B cell (primary cell): ENCODE results near the gene NCAPG2. TPM values are rescaled to one million over a fixed set of nuclear protein-coding genes. Genes with fewer than 3 reads are reported as not detected.

Source experiments
- ATAC-seq: fragments of 200-7000 bp; cut with Tn5 transposase; one replicate; pipeline ENCODE4 v1.10.0; 2021; ENCODE audit warnings: low read depth, mild to moderate bottlenecking, moderate number of reproducible peaks, moderate library complexity
- CTCF ChIA-PET: fragments of 350-600 bp; sonication (Branson Sonifier 250); formaldehyde crosslinking; loops from one replicate; lab custom pipeline; 2021; ENCODE audit warnings: antibody characterized with exemption, inconsistent platforms; lab: Charles Lee
- POLR2A ChIA-PET: fragments of 350-600 bp; sonication (Branson Sonifier 250); formaldehyde crosslinking; loops from one replicate; lab custom pipeline; 2021; ENCODE audit warnings: antibody characterized with exemption; lab: Charles Lee
- DNase-seq: peaks from one replicate; pipeline ENCODE4 v3.0.0; 2013
- H2AFZ ChIP-seq: 2 replicates; pipeline ENCODE4 v1.6.1; 2012; ENCODE audit warnings: mild to moderate bottlenecking, low read depth, low read length; ENCODE audit not compliant: insufficient read depth, poor library complexity, severe bottlenecking
- H3K27ac ChIP-seq, 2 donors: 1 replicate in 1 of 2; 2 replicates in 1 of 2; pipeline ENCODE4 v1.5.1; 2012 to 2013; ENCODE audit warnings: low read length in 2 of 2, mild to moderate bottlenecking in 2 of 2, moderate library complexity in 1 of 2
- H3K27me3 ChIP-seq, 4 experiments: fragments of 200-600 bp in 1 of 4; sonication (generic) in 1 of 4; replicated peaks in 1 of 4; 1 replicate in 2 of 4; 2 replicates in 2 of 4; pipeline versions ENCODE4 v1.6.1 to v1.7.0; 2013 to 2016; ENCODE audit warnings: low read length in 3 of 4, mild to moderate bottlenecking in 2 of 4, mixed read lengths in 1 of 4, moderate library complexity in 1 of 4; ENCODE audit not compliant: insufficient read depth in 4 of 4, control insufficient read depth in 3 of 4; ENCODE audit errors: control extremely low read depth in 1 of 4
- H3K36me3 ChIP-seq, 2 experiments: replicated peaks in 1 of 2; 1 replicate in 1 of 2; 2 replicates in 1 of 2; pipeline versions ENCODE4 v1.6.1 to v1.7.1; 2013; ENCODE audit warnings: low read length in 1 of 2; ENCODE audit not compliant: insufficient read depth in 2 of 2, control insufficient read depth in 1 of 2; ENCODE audit errors: control extremely low read depth in 1 of 2, extremely low read depth in 1 of 2
- H3K4me1 ChIP-seq, 2 donors: fragments of 200-600 bp in 1 of 2; sonication (generic) in 1 of 2; 1 replicate in 1 of 2; 2 replicates in 1 of 2; pipeline versions ENCODE4 v1.5.1 to v1.6.1; 2013 to 2017; ENCODE audit warnings: low read length in 2 of 2; ENCODE audit not compliant: control insufficient read depth in 2 of 2, insufficient read depth in 2 of 2
- H3K4me2 ChIP-seq: replicated peaks from 2 replicates; pipeline ENCODE3; 2012; ENCODE audit warnings: mild to moderate bottlenecking, low read depth, low read length; ENCODE audit not compliant: poor library complexity, severe bottlenecking
- H3K4me3 ChIP-seq, 5 experiments: fragments of 200-600 bp in 1 of 5; sonication (generic) in 1 of 5; 1 replicate in 3 of 5; 2 replicates in 2 of 5; pipeline versions ENCODE4 v1.5.1 to v1.7.0; 2011 to 2016; ENCODE audit warnings: low read length in 4 of 5, mild to moderate bottlenecking in 4 of 5, low read depth in 2 of 5, control low read depth in 1 of 5, moderate library complexity in 1 of 5; ENCODE audit not compliant: insufficient read depth in 1 of 5; ENCODE audit errors: control extremely low read depth in 1 of 5, extremely low read depth in 1 of 5
- H3K79me2 ChIP-seq: fragments of 200-600 bp; sonication (generic); one replicate; pipeline ENCODE4 v1.6.0; 2016; ENCODE audit warnings: low read length; ENCODE audit not compliant: control insufficient read depth, insufficient read depth
- H3K9ac ChIP-seq: fragments of 200-600 bp; sonication (generic); 2 replicates; pipeline ENCODE4 v1.6.1; 2017; ENCODE audit warnings: mild to moderate bottlenecking, low read length, moderate library complexity
- H3K9me3 ChIP-seq, 3 donors: one replicate each; pipeline versions ENCODE4 v1.6.1 to v1.7.1; 2013; ENCODE audit warnings: low read length in 2 of 3; ENCODE audit not compliant: control insufficient read depth in 2 of 3, insufficient read depth in 1 of 3; ENCODE audit errors: control extremely low read depth in 1 of 3
- H4K20me1 ChIP-seq: 2 replicates; pipeline ENCODE4 v1.6.0; 2012; ENCODE audit warnings: mild to moderate bottlenecking, low read length; ENCODE audit not compliant: insufficient read depth, control insufficient read depth, poor library complexity, severe bottlenecking
- H3K27ac Mint-ChIP-seq: one replicate; pipeline ENCODE4 v1.8.0; 2021; ENCODE audit warnings: mixed read lengths
- H3K27me3 Mint-ChIP-seq: one replicate; pipeline ENCODE4 v1.8.0; 2021; ENCODE audit warnings: mixed read lengths
- H3K4me1 Mint-ChIP-seq: one replicate; pipeline ENCODE4 v1.8.0; 2021; ENCODE audit warnings: mixed read lengths
- H3K4me3 Mint-ChIP-seq: one replicate; pipeline ENCODE4 v1.8.0; 2021; ENCODE audit warnings: mixed read lengths
- H3K9me3 Mint-ChIP-seq: one replicate; pipeline ENCODE4 v1.8.0; 2022; ENCODE audit warnings: mixed read lengths; ENCODE audit not compliant: insufficient read depth
- CTCF ChIP-seq: fragments of 200-600 bp; IDR thresholded peaks from one replicate; pipeline ENCODE4 v1.8.0; 2022; ENCODE audit warnings: antibody characterized with exemption, mild to moderate bottlenecking
- EZH2 ChIP-seq: IDR thresholded peaks from 2 replicates; pipeline ENCODE4 v1.6.1; 2012; ENCODE audit warnings: borderline replicate concordance, low read depth, mild to moderate bottlenecking, moderate library complexity, low read length; ENCODE audit not compliant: insufficient read depth, poor library complexity, severe bottlenecking
- WGBS: methylation state at CpG from one replicate; pipeline ENCODE4 v1.1.5; 2013; ENCODE audit warnings: missing lambda C conversion rate; ENCODE audit not compliant: insufficient coverage; 5-methylcytosine and 5-hydroxymethylcytosine counted together
- intact Hi-C: fragments of 100-400 bp; cut with micrococcal nuclease; formaldehyde crosslinking; loops from one replicate; pipeline ENCODE4 v1.10.0; 2022
- polyA plus RNA-seq: library from polyadenylated mRNA; depleted of rRNA; stranded (reverse); fragments of >200 nt; gene quantifications from 2 replicates; pipeline ENCODE4 v1.2.3, GENCODE V29; 2012
- total RNA-seq, 2 donors: library from RNA; stranded (reverse); fragments of 120-200 nt in 1 of 2; gene quantifications; 1 replicate in 1 of 2; 2 replicates in 1 of 2; pipeline versions ENCODE4 v1.2.3 to v1.2.4, GENCODE V29; 2013 to 2022

NCAPG2 gene
- total and polyA plus RNA-seq, 2 donors (not counting 1 experiment from before 2014, with no cell fraction given): 2.9 to 9.8 TPM

- Mint-ChIP-seq H3K27me3 (no peaks in the 10 kb centered on the region), H3K9me3 (no peaks in the 10 kb centered on the region), H3K4me3 (no peak overlapping the region), H3K27ac (no peak overlapping the region), H3K4me1 (no peaks in the 10 kb centered on the region)
- no peak for ATAC-seq
- no peak overlapping the region for H3K4me3 ChIP-seq
- DNase-seq: no peak
- no peaks in the 10 kb centered on the region for H3K79me2 ChIP-seq
- H4K20me1 ChIP-seq: no peaks in the 10 kb centered on the region
- peaks cover 0 to 26% of the 10 kb centered on the region in 2 experiments for H3K36me3 ChIP-seq
- H3K4me1 ChIP-seq: no peaks in the 10 kb centered on the region
- 100% methylated on average over 1 of the region's 3 CpGs for WGBS
- no peaks in the 10 kb centered on the region for H3K9me3 ChIP-seq
- POLR2A ChIA-PET: no interaction called here
- H3K9ac ChIP-seq: no peak overlapping the region
- H3K27ac ChIP-seq: no peak overlapping the region
- no peak for TF ChIP-seq CTCF
- no peak for TF ChIP-seq EZH2
- CTCF ChIA-PET: no interaction called here
- H2AFZ ChIP-seq: no peak overlapping the region
- H3K27me3 ChIP-seq: no peaks in the 10 kb centered on the region
- H3K4me2 ChIP-seq: no peak overlapping the region
- intact Hi-C loops: no loop called here
These were observed 47.1 kb upstream of the NCAPG2 start for GRCh38 chr7:158751751-158752150.

GRCh38 chr7:158751199-158751598, 46.6 kb upstream of the NCAPG2 start:
- ChIA-PET CTCF (no interaction called here), POLR2A (no interaction called here)
- Mint-ChIP-seq H3K27me3 (no peaks in the 10 kb centered on the region), H3K4me3 (no peak overlapping the region), H3K27ac (no peak overlapping the region), H3K4me1 (no peaks in the 10 kb centered on the region), H3K9me3 (no peaks in the 10 kb centered on the region)
- Histone ChIP-seq H3K27ac (no peak overlapping the region), H3K9me3 (no peaks in the 10 kb centered on the region), H3K27me3 (no peaks in the 10 kb centered on the region), H4K20me1 (no peaks in the 10 kb centered on the region), H3K4me2 (no peak overlapping the region), H3K79me2 (no peaks in the 10 kb centered on the region), H3K4me3 (no peak overlapping the region), H3K9ac (no peak overlapping the region), H3K36me3 (peaks cover 0 to 29% of the 10 kb centered on the region in 2 experiments), H2AFZ (no peak overlapping the region), H3K4me1 (no peaks in the 10 kb centered on the region)
- no peak for ATAC-seq
- WGBS: no CpG with 5 or more reads among the region's 2 CpGs
- TF ChIP-seq CTCF (no peak), EZH2 (no peak)
- intact Hi-C loops: no loop called here
- no peak for DNase-seq
